Measurements from ENCODE around the gene C2. TPM values are rescaled to one million over a fixed set of nuclear protein-coding genes. Genes with fewer than 3 reads are reported as not detected.

The C2 gene
- total and polyA plus RNA-seq, 12 donors: 4.6 to 107 (median 36.2) TPM

MicroRNAs encoded within 50 kb of the gene (microRNA counts, 767-probe panel; counts per million panel counts)
- 0 counts per million in 2 donors for microRNA hsa-miR-1236

Small RNA genes lying within 50 kb of the gene (microRNA-seq; reads per million reads assigned to microRNA genes)
- gene MIR1236: 0 reads per million in 3 donors

Small RNA genes lying within 50 kb of the gene (small RNA-seq; reads per million reads assigned to genes)
- gene AL645922.1: 0 reads per million in 2 donors

Other genes starting within 250 kb of the C2 start
Only the 30 nearest of the 34 such genes appear.
- 10 to 100 TPM; 48.0 to 64.4 (median 54.9) TPM for gene ABHD16A, start 224.4 kb upstream of the C2 start, total RNA-seq
- 10 to 100 TPM; 38.7 to 73.1 (median 62.9) TPM for gene ABHD16A, start 224.4 kb upstream of the C2 start, polyA plus RNA-seq
- under 1 TPM in 1 of 9 donors, not detected in 8; 0.44 TPM for gene LY6G6F, start 220.9 kb upstream of the C2 start, total RNA-seq
- not detected for gene LY6G6F, start 220.9 kb upstream of the C2 start, polyA plus RNA-seq
- gene LY6G6D, start 212.4 kb upstream of the C2 start, total RNA-seq: not detected
- not detected for gene LY6G6D, start 212.4 kb upstream of the C2 start, polyA plus RNA-seq
- not detected for gene LY6G6C, start 206.0 kb upstream of the C2 start, total RNA-seq
- gene LY6G6C, start 206.0 kb upstream of the C2 start, polyA plus RNA-seq: not detected
- gene MPIG6B, start 204.3 kb upstream of the C2 start, total RNA-seq: under 1 TPM in 2 of 9 donors, not detected in 7; 0.22 to 0.65 TPM
- gene MPIG6B, start 204.3 kb upstream of the C2 start, polyA plus RNA-seq: under 1 TPM in 2 of 3 donors, not detected in 1; 0.07 to 0.08 TPM
- gene DDAH2, start 198.4 kb upstream of the C2 start, total RNA-seq: 10 to 100 TPM; 21.1 to 52.7 (median 31.5) TPM
- gene DDAH2, start 198.4 kb upstream of the C2 start, polyA plus RNA-seq: 100 to 1,000 TPM in 2 of 3 donors, 1 to 10 TPM in 1; 6.4 to 202 (median 138) TPM
- 100 to 1,000 TPM; 176 to 426 (median 217) TPM for gene CLIC1, start 191.2 kb upstream of the C2 start, total RNA-seq
- gene CLIC1, start 191.2 kb upstream of the C2 start, polyA plus RNA-seq: 100 to 1,000 TPM; 109 to 252 (median 146) TPM
- 10 to 100 TPM in 3 of 9 donors, 1 to 10 TPM in 6; 3.0 to 16.7 (median 5.9) TPM for gene MSH5, start 187.7 kb upstream of the C2 start, total RNA-seq
- 10 to 100 TPM in 2 of 3 donors, 1 to 10 TPM in 1; 3.6 to 24.5 (median 16.8) TPM for gene MSH5, start 187.7 kb upstream of the C2 start, polyA plus RNA-seq
- 1 to 10 TPM in 1 of 9 donors, under 1 TPM in 3, not detected in 5; 0.46 to 2.3 (median 0.84) TPM for gene SAPCD1, start 165.1 kb upstream of the C2 start, total RNA-seq
- gene SAPCD1, start 165.1 kb upstream of the C2 start, polyA plus RNA-seq: 10 to 100 TPM in 1 of 3 donors, 1 to 10 TPM in 1, under 1 TPM in 1; 0.75 to 17.2 (median 6.0) TPM
- gene VWA7, start 150.4 kb upstream of the C2 start, total RNA-seq: 1 to 10 TPM in 2 of 9 donors, under 1 TPM in 7; 0.17 to 2.3 (median 0.36) TPM
- gene VWA7, start 150.4 kb upstream of the C2 start, polyA plus RNA-seq: 1 to 10 TPM in 2 of 3 donors, under 1 TPM in 1; 0.74 to 8.1 (median 1.1) TPM
- 10 to 100 TPM; 15.0 to 90.8 (median 54.9) TPM for gene VARS1, start 132.0 kb upstream of the C2 start, total RNA-seq
- gene VARS1, start 132.0 kb upstream of the C2 start, polyA plus RNA-seq: 10 to 100 TPM; 58.6 to 74.6 (median 59.2) TPM
- gene LSM2, start 120.8 kb upstream of the C2 start, total RNA-seq: 10 to 100 TPM; 29.2 to 61.3 (median 43.5) TPM
- gene LSM2, start 120.8 kb upstream of the C2 start, polyA plus RNA-seq: 10 to 100 TPM; 28.0 to 55.2 (median 42.8) TPM
- 1 to 10 TPM in 8 of 9 donors, under 1 TPM in 1; 0.79 to 4.3 (median 1.9) TPM for gene HSPA1L, start 112.4 kb upstream of the C2 start, total RNA-seq
- gene HSPA1L, start 112.4 kb upstream of the C2 start, polyA plus RNA-seq: 1 to 10 TPM; 1.0 to 5.3 (median 1.1) TPM
- gene HSPA1A, start 112.2 kb upstream of the C2 start, total RNA-seq: 100 to 1,000 TPM; 102 to 261 (median 211) TPM
- gene HSPA1A, start 112.2 kb upstream of the C2 start, polyA plus RNA-seq: 10 to 100 TPM; 48.5 to 89.4 (median 84.3) TPM
- 100 to 1,000 TPM; 156 to 424 (median 265) TPM for gene HSPA1B, start 100.0 kb upstream of the C2 start, total RNA-seq
- gene HSPA1B, start 100.0 kb upstream of the C2 start, polyA plus RNA-seq: 100 to 1,000 TPM in 1 of 3 donors, 10 to 100 TPM in 2; 29.0 to 102 (median 38.6) TPM
- 100 to 1,000 TPM; 101 to 178 (median 118) TPM for gene NEU1, start 64.9 kb upstream of the C2 start, total RNA-seq
- 10 to 100 TPM; 57.8 to 94.7 (median 85.9) TPM for gene NEU1, start 64.9 kb upstream of the C2 start, polyA plus RNA-seq
- gene SLC44A4, start 48.7 kb upstream of the C2 start, total RNA-seq: 10 to 100 TPM in 7 of 9 donors, 1 to 10 TPM in 2; 1.2 to 30.1 (median 16.4) TPM
- gene SLC44A4, start 48.7 kb upstream of the C2 start, polyA plus RNA-seq: 1 to 10 TPM; 4.7 to 7.7 (median 5.1) TPM
- gene EHMT2, start 30.0 kb upstream of the C2 start, total RNA-seq: 10 to 100 TPM; 22.5 to 67.6 (median 43.1) TPM
- gene EHMT2, start 30.0 kb upstream of the C2 start, polyA plus RNA-seq: 100 to 1,000 TPM in 1 of 3 donors, 10 to 100 TPM in 2; 16.8 to 107 (median 59.4) TPM
- 10 to 100 TPM in 1 of 9 donors, 1 to 10 TPM in 6, under 1 TPM in 2; 0.69 to 14.5 (median 3.3) TPM for gene ZBTB12, start 25.6 kb upstream of the C2 start, total RNA-seq
- gene ZBTB12, start 25.6 kb upstream of the C2 start, polyA plus RNA-seq: 1 to 10 TPM; 1.7 to 4.8 (median 2.6) TPM
- 100 to 1,000 TPM in 2 of 9 donors, 10 to 100 TPM in 6, under 1 TPM in 1; 0.78 to 166 (median 23.2) TPM for gene CFB, start 18.4 kb downstream of the C2 start, total RNA-seq
- 10 to 100 TPM; 10.2 to 76.4 (median 60.6) TPM for gene CFB, start 18.4 kb downstream of the C2 start, polyA plus RNA-seq
- gene NELFE, start 31.3 kb downstream of the C2 start, total RNA-seq: 100 to 1,000 TPM in 3 of 9 donors, 10 to 100 TPM in 6; 64.4 to 107 (median 94.5) TPM
- gene NELFE, start 31.3 kb downstream of the C2 start, polyA plus RNA-seq: 100 to 1,000 TPM in 2 of 3 donors, 10 to 100 TPM in 1; 89.9 to 117 (median 106) TPM
- gene SKIC2, start 31.5 kb downstream of the C2 start, total RNA-seq: 100 to 1,000 TPM in 4 of 9 donors, 10 to 100 TPM in 5; 29.9 to 231 (median 80.4) TPM
- gene SKIC2, start 31.5 kb downstream of the C2 start, polyA plus RNA-seq: 100 to 1,000 TPM in 2 of 3 donors, 10 to 100 TPM in 1; 38.8 to 330 (median 243) TPM
- gene DXO, start 44.4 kb downstream of the C2 start, total RNA-seq: 10 to 100 TPM; 19.9 to 57.1 (median 44.6) TPM
- gene DXO, start 44.4 kb downstream of the C2 start, polyA plus RNA-seq: 100 to 1,000 TPM in 1 of 3 donors, 10 to 100 TPM in 2; 38.7 to 102 (median 83.7) TPM
- gene C4A, start 54.3 kb downstream of the C2 start, total RNA-seq: 1,000 to 10,000 TPM in 6 of 9 donors, 100 to 1,000 TPM in 3; 547 to 2,285 (median 1,171) TPM
- 1,000 to 10,000 TPM in 1 of 3 donors, 100 to 1,000 TPM in 2; 212 to 1,408 (median 665) TPM for gene C4A, start 54.3 kb downstream of the C2 start, polyA plus RNA-seq
- gene C4B, start 87.1 kb downstream of the C2 start, total RNA-seq: 1,000 to 10,000 TPM in 7 of 9 donors, 100 to 1,000 TPM in 2; 948 to 5,092 (median 1,365) TPM
- 1,000 to 10,000 TPM in 1 of 3 donors, 100 to 1,000 TPM in 2; 236 to 1,852 (median 796) TPM for gene C4B, start 87.1 kb downstream of the C2 start, polyA plus RNA-seq
- gene CYP21A2, start 110.7 kb downstream of the C2 start, total RNA-seq: 1,000 to 10,000 TPM in 8 of 9 donors, 100 to 1,000 TPM in 1; 780 to 6,352 (median 2,415) TPM
- gene CYP21A2, start 110.7 kb downstream of the C2 start, polyA plus RNA-seq: 1,000 to 10,000 TPM in 2 of 3 donors, 100 to 1,000 TPM in 1; 528 to 4,039 (median 2,532) TPM
- gene TNXB, start 181.6 kb downstream of the C2 start, total RNA-seq: 100 to 1,000 TPM; 105 to 403 (median 213) TPM
- 100 to 1,000 TPM in 2 of 3 donors, 10 to 100 TPM in 1; 19.6 to 506 (median 248) TPM for gene TNXB, start 181.6 kb downstream of the C2 start, polyA plus RNA-seq
- gene ATF6B, start 200.5 kb downstream of the C2 start, total RNA-seq: 100 to 1,000 TPM in 2 of 9 donors, 10 to 100 TPM in 7; 17.7 to 109 (median 35.7) TPM
- gene ATF6B, start 200.5 kb downstream of the C2 start, polyA plus RNA-seq: 100 to 1,000 TPM in 1 of 3 donors, 10 to 100 TPM in 2; 42.3 to 136 (median 67.3) TPM
- gene FKBPL, start 202.6 kb downstream of the C2 start, total RNA-seq: 1 to 10 TPM; 1.6 to 8.9 (median 5.9) TPM
- gene FKBPL, start 202.6 kb downstream of the C2 start, polyA plus RNA-seq: 1 to 10 TPM; 4.9 to 6.1 (median 6.0) TPM
- 1 to 10 TPM in 6 of 9 donors, under 1 TPM in 2, not detected in 1; 0.22 to 4.8 (median 2.0) TPM for gene PRRT1, start 224.2 kb downstream of the C2 start, total RNA-seq
- 10 to 100 TPM in 2 of 3 donors, 1 to 10 TPM in 1; 1.6 to 26.0 (median 14.7) TPM for gene PRRT1, start 224.2 kb downstream of the C2 start, polyA plus RNA-seq

Data from adrenal gland (tissue), 12 donors.